HG03196 (cell line): ENCODE measurements around the gene BPIFB2.

Experiments
- ATAC-seq: cut with Tn5 transposase; IDR thresholded peaks from one replicate; pipeline ENCODE4 v1.9.1; 2021; ENCODE audit not compliant: unreplicated experiment

The BPIFB2 gene

DNA sequence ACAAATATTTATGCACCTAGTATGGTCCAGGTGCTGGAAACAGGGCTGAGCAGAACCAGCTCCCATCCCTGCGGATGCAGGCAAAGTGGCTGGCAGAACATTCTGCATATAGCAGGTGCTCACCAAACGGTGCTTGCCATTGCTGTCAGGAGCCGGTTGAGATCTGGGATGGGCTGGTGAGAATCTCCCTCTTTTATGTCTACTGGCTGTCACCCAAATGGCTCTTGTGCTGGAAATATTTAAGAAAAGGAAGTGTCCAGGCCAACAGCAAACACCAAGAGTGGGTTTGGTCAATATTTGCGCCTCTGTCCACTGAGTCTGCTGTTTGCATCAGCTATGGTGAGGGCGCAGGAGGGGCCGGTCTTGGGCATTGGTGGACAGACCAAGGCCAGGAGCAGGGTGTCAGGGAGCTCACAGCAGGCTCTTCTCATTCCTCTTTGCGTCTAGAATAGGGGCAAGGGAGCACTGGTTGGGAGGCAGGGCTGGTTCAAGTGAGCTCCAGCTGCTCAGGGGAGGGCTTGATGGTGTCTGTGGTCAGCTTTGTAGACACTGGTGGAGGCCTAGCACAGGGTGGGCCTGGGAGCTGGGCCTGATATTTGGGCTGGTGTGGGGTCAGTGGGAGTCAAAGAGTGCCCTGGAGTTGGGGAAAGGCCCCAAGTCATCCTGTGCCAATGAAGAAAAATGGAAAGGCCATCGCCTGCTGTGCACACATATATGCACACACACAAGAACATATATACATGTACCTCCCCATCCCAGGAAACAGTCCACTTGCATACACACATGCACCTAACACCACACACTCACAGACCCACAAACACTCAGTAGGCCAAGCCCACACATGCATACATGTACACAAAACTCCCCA, 1.4 kb upstream of the BPIFB2 start:
- ATAC-seq: no peak

DNA sequence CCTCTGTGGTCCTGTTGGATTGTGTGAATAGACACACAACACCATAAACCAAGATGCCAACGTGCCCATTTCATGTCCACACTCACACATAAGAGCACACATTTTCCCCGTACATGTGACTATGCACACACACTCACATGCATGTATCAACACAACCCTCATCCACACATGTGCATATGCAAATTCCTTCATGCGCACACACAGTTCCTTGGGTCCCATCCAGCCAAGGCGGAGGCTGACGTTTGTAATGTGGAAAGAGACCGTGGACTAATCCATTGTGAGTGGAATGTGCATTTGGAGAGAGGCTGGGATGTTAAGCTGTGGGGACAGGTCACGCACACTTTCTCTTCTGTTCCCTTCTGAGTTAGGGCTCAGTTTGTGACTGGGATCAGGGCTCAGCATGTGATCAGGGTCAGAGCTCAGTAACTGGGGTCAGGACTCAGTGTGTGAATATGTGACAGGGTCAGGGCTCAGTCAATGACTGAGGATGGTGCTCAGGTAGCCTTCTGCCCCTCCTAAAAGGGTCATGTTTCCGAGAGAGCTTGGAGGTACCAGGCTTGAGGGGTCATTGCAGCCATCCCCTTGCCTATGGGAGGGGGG, 628 bp upstream of the BPIFB2 start:
- ATAC-seq: no peak

DNA sequence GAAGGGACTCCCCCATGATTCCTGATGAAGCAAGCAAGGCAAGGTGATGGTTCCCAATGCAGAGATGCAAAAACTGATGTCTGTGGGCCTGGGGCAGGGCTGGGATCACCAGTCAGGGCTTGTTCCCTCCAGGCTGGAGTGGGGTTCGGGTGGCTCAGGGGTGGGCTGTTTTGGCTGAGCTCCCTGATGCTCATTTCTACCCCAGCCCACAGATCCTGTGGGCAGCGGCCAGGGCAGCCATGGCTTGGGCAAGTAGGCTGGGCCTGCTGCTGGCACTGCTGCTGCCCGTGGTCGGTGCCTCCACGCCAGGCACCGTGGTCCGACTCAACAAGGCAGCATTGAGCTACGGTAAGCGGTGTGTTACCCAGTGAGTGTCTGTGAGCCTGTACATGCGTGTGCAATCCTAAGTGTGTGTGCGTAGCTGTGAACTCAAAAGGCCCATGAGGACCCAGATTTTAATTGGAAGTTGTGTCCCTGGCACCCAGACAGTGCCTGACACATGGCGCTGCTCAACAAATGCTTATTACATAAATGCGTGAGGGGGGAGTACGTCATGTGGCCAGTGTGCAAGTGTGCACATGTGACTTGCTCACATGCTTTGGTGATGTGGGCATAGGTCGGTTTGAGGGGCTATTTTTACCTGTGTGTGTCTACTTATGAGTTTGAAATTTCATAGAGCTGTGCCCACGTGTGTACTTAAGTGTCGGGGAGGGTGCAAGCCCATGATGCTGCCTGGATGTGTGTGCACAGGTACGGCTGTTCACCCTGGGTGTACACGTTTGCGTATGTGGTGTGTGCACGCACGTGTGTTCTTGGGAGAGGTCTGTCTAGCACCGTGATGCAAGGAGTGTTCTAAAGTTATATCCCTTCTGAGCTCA, 1.1 kb downstream of the BPIFB2 start:
- ATAC-seq: no peak

GRCh38 chr20:33009214-33010132, 2.0 kb downstream of the BPIFB2 start:
- ATAC-seq: no peak

DNA sequence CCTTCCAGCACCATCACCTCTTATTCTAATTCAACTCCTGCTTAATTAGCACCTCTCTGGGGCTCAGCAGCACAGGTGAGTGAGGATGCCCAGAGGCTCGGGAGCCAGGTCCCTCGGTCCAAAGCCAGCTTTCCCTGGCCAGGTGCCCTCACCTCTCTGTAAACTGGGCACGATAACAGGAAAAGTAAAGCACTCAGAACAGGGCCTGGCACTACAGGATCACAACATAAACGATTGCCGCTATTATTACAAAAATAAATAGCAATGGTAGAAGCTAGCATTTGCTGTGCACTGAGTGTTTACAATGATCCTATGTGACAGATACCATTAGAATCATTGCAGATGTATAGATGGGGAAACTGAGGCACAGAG, 2.6 kb downstream of the BPIFB2 start:
- no peak for ATAC-seq

- ATAC-seq: no peak
Observed at GRCh38 chr20:33010674-33011449, 3.4 kb downstream of the BPIFB2 start.

DNA sequence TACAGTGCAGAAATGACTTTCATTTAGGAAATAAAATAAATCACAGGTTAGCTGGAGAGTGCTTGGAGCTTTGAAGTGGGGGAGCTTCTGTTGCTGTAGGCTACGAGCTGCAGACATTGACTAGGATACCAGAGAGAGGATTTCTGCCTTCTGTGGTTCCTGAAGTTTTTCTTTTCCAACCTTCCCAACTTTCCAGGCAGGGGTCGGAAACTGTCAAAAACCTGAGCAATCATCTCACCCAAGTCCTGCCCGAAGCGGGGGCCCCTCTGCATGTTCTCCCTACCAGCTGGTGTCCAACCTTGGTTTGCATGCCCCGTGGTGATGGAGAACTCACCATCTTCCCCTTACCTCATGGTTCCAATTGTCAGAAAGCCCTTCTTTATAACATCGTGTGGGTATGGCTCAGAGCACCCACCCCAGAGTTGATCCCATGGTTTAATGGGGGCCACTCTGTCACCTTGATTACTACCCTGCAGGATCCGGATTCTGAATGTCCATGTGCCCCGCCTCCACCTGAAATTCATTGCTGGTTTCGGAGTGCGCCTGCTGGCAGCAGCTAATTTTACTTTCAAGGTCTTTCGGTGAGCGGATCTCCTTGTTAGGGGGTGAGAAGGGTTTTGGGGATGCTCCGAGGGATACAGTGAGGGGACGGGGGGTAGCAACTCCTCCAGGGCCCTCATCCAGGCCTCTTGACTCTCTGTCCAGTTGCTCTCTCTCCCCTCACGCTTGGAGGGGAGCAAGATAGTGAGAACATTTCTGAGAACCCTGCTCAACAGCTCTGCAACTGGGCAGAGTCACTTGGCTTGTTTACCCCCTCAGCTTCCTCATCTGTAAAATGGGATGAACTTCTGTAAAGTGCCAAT, 5.1 kb downstream of the BPIFB2 start:
- no peak for ATAC-seq

- ATAC-seq: no peak
Observed at GRCh38 chr20:33013701-33014326, 6.3 kb downstream of the BPIFB2 start.

- no peak for ATAC-seq
Observed at GRCh38 chr20:33014336-33015113, 7.0 kb downstream of the BPIFB2 start.

- no peak for ATAC-seq
Observed at GRCh38 chr20:33015114-33015484, 7.6 kb downstream of the BPIFB2 start.

GRCh38 chr20:33015700-33016580, 8.4 kb downstream of the BPIFB2 start:
- ATAC-seq: no peak

DNA sequence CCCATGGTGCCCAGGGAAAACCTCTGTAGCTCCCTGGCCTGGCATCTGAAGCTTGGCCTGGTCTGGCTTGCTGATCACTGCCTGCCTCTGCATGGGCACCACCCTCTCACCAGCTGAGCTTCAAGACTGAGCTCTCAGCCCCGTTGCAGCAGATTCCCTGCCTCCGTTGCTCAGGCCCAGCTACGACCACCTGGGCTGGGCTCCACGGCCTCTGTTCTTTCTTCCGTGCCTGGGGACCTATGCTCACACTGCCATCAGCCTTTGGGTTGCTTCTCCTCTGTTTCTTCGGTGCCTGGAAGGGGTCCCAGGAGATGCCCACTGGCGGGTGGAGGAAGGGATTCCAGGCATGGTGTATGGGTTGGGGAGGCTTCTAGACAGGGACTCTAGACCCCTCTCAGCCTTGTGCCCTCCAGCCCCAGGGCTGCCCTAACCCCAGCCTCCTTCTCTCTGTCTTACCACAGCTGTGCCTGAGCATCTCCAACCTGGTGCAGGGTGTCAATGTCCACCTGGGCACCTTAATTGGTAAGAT, 9.1 kb downstream of the BPIFB2 start:
- no peak for ATAC-seq

- no peak for ATAC-seq
Observed at GRCh38 chr20:33017542-33017941, 10.0 kb downstream of the BPIFB2 start.

DNA sequence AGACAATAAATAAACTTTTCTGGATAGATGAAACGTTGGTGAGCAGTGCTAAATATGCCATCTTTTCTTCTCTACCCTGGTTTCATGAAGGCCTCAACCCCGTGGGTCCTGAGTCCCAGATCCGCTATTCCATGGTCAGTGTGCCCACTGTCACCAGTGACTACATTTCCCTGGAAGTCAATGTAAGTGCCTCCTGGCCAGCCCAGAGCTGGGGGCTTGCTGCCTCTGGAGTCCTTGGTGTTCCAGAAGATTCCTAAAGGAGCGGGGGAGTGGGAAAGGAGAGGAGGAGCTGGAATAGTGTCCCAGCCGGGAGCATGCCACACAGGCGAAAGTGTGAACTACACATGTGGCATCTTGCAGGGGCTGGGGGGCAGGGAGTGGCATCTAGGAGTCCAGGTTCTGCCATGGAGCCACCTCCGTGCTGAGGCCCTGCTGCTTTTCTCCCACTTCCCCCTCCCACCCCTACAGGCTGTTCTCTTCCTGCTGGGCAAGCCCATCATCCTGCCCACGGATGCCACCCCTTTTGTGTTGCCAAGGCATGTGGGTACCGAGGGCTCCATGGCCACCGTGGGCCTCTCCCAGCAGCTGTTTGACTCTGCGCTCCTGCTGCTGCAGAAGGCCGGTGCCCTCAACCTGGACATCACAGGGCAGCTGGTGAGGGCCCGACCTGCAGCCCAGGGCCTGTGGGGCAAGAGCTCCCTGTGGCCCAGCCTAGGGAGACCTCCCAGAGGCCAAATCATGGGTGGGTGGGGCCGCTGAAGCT, 10.8 kb downstream of the BPIFB2 start:
- ATAC-seq: no peak

- no peak for ATAC-seq
Observed at GRCh38 chr20:33019465-33020277, 12.2 kb downstream of the BPIFB2 start.
